Measurements from ENCODE around the gene CELA1. TPM values are rescaled to one million over a fixed set of nuclear protein-coding genes. Genes with fewer than 3 reads are reported as not detected.

CELA1 gene
- total RNA-seq, 1 experiment from 2014 or later: not detected

GRCh38 chr12:51333536-51333935 lies 12.9 kb downstream of the CELA1 start:
- H2AK5ac ChIP-seq (ENCODE audit: insufficient read length, low read length): no peak overlapping the region
- H2BK120ac ChIP-seq (ENCODE audit: low read depth, low read length, poor library complexity, severe bottlenecking): no peak overlapping the region
- H4K8ac ChIP-seq (replicated peaks; ENCODE audit: insufficient read length, low read depth, low read length): no peak overlapping the region
- H3K4me1 Mint-ChIP-seq: peaks cover 3 to 9% of the 10 kb centered on the region in 2 experiments; a peak in 1 of 4 replicates
- H3K27me3 ChIP-seq (ENCODE audit: insufficient read depth, low read length): no peaks in the 10 kb centered on the region
- no peaks in the 10 kb centered on the region for H3K23me2 ChIP-seq (ENCODE audit: insufficient read length, low read depth, low read length, poor library complexity, severe bottlenecking)
- H4K91ac ChIP-seq (ENCODE audit: insufficient read length, low read depth, low read length): no peak overlapping the region
- no peak overlapping the region for H3K18ac ChIP-seq (ENCODE audit: insufficient read length, low read depth, low read length)
- H3K27ac ChIP-seq (ENCODE audit: insufficient read length, low read depth, low read length): no peak overlapping the region
- H4K5ac ChIP-seq (ENCODE audit: insufficient read length, low read depth, low read length): no peak overlapping the region
- H3K23ac ChIP-seq (ENCODE audit: insufficient read length, low read depth, low read length): no peak overlapping the region
- no peak overlapping the region for H3K9ac ChIP-seq (ENCODE audit: extremely low read depth, insufficient read length, low read length)
- H3T11ph ChIP-seq (ENCODE audit: low read length): no peak overlapping the region
- H3K4me2 ChIP-seq (ENCODE audit: insufficient read depth, insufficient read length, low read length): no peak overlapping the region
- H3K79me1 ChIP-seq (ENCODE audit: insufficient read depth, low read depth, low read length, poor library complexity, severe bottlenecking): no peaks in the 10 kb centered on the region
- no peak for DNase-seq
- H3K9me3 Mint-ChIP-seq: no peaks in the 10 kb centered on the region
- no peaks in the 10 kb centered on the region for H3K4me1 ChIP-seq (ENCODE audit: insufficient read depth, low read length)
- H2BK20ac ChIP-seq (ENCODE audit: low read depth, low read length, poor library complexity, severe bottlenecking): no peak overlapping the region
- H2BK12ac ChIP-seq (ENCODE audit: insufficient read length, low read depth, low read length): no peak overlapping the region
- no peak overlapping the region for H2BK5ac ChIP-seq (ENCODE audit: insufficient read length, low read length)
- H2BK15ac ChIP-seq (ENCODE audit: low read depth, low read length): no peak overlapping the region
- no peaks in the 10 kb centered on the region for H3K9me3 ChIP-seq (ENCODE audit: control insufficient read depth, low read depth, low read length)
- no CpG with 5 or more reads among the region's 6 CpGs for WGBS (ENCODE audit: extremely low coverage, insufficient read length, low lambda C conversion rate)
- no peak overlapping the region for H3K4me3 Mint-ChIP-seq
- peak overlapping the region in 1 of 3 experiments; percentile 12; a peak in 1 of 7 replicates for H3K27ac Mint-ChIP-seq
- no peaks in the 10 kb centered on the region for H4K20me1 ChIP-seq (ENCODE audit: control insufficient read depth, insufficient read depth, insufficient read length)
- H3K27me3 Mint-ChIP-seq (ENCODE audit: low read depth): no peaks in the 10 kb centered on the region; the same call in none of the 2 replicates
- no peak for TF ChIP-seq CTCF (conservative IDR thresholded peaks at IDR 0.05)
- no peak overlapping the region for H2AFZ ChIP-seq (ENCODE audit: low read length)
- H3K14ac ChIP-seq (ENCODE audit: insufficient read depth, low read length): no peak overlapping the region
- no peak overlapping the region for H3K4ac ChIP-seq (ENCODE audit: low read depth, low read length)
- no peak overlapping the region for H3K56ac ChIP-seq (ENCODE audit: insufficient read length, low read depth, low read length)
- H3K36me3 Mint-ChIP-seq (ENCODE audit: insufficient read depth in 1 of 3, low read depth in 3 of 3): no peaks in the 10 kb centered on the region
- H3K79me2 ChIP-seq (ENCODE audit: insufficient read depth, low read length): no peaks in the 10 kb centered on the region

Data from H9 (cell line).